SK-N-SH treated with all-trans-retinoic acid at 6 μM for 48 hours (cell line): Measurements from ENCODE around the gene IFNB1.

Source experiments
- ATAC-seq: fragments of 200-7000 bp; cut with Tn5 transposase; 3 replicates; pipeline ENCODE4 v1.9.1; 2020; ENCODE audit warnings: mild to moderate bottlenecking, moderate library complexity
- ARNTL ChIP-seq: fragments of 450-650 bp; formaldehyde crosslinking; IDR thresholded peaks from 2 replicates; pipeline ENCODE4 v1.5.0; 2020; ENCODE audit warnings: low read depth, mild to moderate bottlenecking, moderate library complexity, borderline replicate concordance
- BACH2 ChIP-seq: fragments of 250-450 bp; sonication (Bioruptor Pico); IDR thresholded peaks from 2 replicates; pipeline ENCODE4 v1.9.0; 2021; ENCODE audit warnings: mild to moderate bottlenecking, borderline replicate concordance
- CREB5 ChIP-seq: fragments of 250-450 bp; sonication (Bioruptor Pico); IDR thresholded peaks from 2 replicates; pipeline ENCODE4 v1.5.1; 2020; ENCODE audit warnings: low read depth, mild to moderate bottlenecking, moderate library complexity
- ESRRG ChIP-seq: fragments of 250-450 bp; sonication (Bioruptor Pico); IDR thresholded peaks from 2 replicates; pipeline ENCODE4 v1.6.1; 2021; ENCODE audit warnings: mild to moderate bottlenecking
- ISL1 ChIP-seq: fragments of 250-450 bp; sonication (Bioruptor Pico); IDR thresholded peaks from 2 replicates; pipeline ENCODE4 v2.1.2; 2022; ENCODE audit warnings: mild to moderate bottlenecking, moderate library complexity
- OSR1 ChIP-seq: fragments of 250-450 bp; sonication (Bioruptor Pico); IDR thresholded peaks from 2 replicates; pipeline ENCODE4 v1.8.0; 2022; ENCODE audit warnings: moderate library complexity, mild to moderate bottlenecking, inconsistent platforms
- PATZ1 ChIP-seq: fragments of 250-450 bp; sonication (Bioruptor Pico); IDR thresholded peaks from 2 replicates; pipeline ENCODE4 v1.8.0; 2020; ENCODE audit warnings: mild to moderate bottlenecking, moderate library complexity, borderline replicate concordance
- POU6F1 ChIP-seq: fragments of 250-450 bp; sonication (Bioruptor Pico); IDR thresholded peaks from 2 replicates; pipeline ENCODE4 v1.8.0; 2021; ENCODE audit warnings: low read depth, mild to moderate bottlenecking, moderate library complexity, borderline replicate concordance
- PPARA ChIP-seq: fragments of 250-450 bp; sonication (Bioruptor Pico); IDR thresholded peaks from 2 replicates; pipeline ENCODE4 v1.5.0; 2020; ENCODE audit warnings: mild to moderate bottlenecking, borderline replicate concordance
- RARB ChIP-seq: fragments of 250-450 bp; sonication (Bioruptor Pico); IDR thresholded peaks from 2 replicates; pipeline ENCODE4 v1.8.0; 2021; ENCODE audit warnings: mild to moderate bottlenecking, moderate library complexity
- SNAI2 ChIP-seq: fragments of 250-450 bp; sonication (Bioruptor Pico); IDR thresholded peaks from 2 replicates; pipeline ENCODE4 v1.5.0; 2020; ENCODE audit warnings: mild to moderate bottlenecking, moderate library complexity
- TOX ChIP-seq: fragments of 250-450 bp; sonication (Bioruptor Pico); IDR thresholded peaks from 2 replicates; pipeline ENCODE4 v1.8.0; 2021; ENCODE audit warnings: mild to moderate bottlenecking, moderate library complexity, borderline replicate concordance
- TSHZ2 ChIP-seq: fragments of 250-450 bp; sonication (Bioruptor Pico); IDR thresholded peaks from 2 replicates; pipeline ENCODE4 v1.5.0; 2020; ENCODE audit warnings: mild to moderate bottlenecking, moderate library complexity
- ZC3H10 ChIP-seq: fragments of 250-450 bp; sonication (Bioruptor Pico); IDR thresholded peaks from 2 replicates; pipeline ENCODE4 v1.5.1; 2021; ENCODE audit warnings: mild to moderate bottlenecking, moderate library complexity
- ZFP30 ChIP-seq: fragments of 450-650 bp; formaldehyde crosslinking; IDR thresholded peaks from 2 replicates; pipeline ENCODE4 v1.5.0; 2022; ENCODE audit warnings: mild to moderate bottlenecking, moderate library complexity
- ZNF565 ChIP-seq: fragments of 450-650 bp; formaldehyde crosslinking; conservative IDR thresholded peaks from 2 replicates; pipeline ENCODE4 v1.5.0; 2020; ENCODE audit warnings: low read depth, mild to moderate bottlenecking, moderate library complexity
- ZNF70 ChIP-seq: fragments of 450-650 bp; formaldehyde crosslinking; IDR thresholded peaks from 2 replicates; pipeline ENCODE4 v1.5.0; 2020; ENCODE audit warnings: mild to moderate bottlenecking, moderate library complexity

IFNB1 gene

GRCh38 chr9:21086538-21086937 lies 8.8 kb upstream of the IFNB1 start:
- ATAC-seq: no peak
- no peak for TF ChIP-seq SNAI2
- no peak for TF ChIP-seq TSHZ2 (CRISPR knock-in tag)
- TF ChIP-seq ZNF70 (CRISPR knock-in tag): no peak
- TF ChIP-seq ZC3H10: no peak
- no peak for TF ChIP-seq POU6F1 (CRISPR knock-in tag)
- TF ChIP-seq ZFP30 (CRISPR knock-in tag): no peak
- no peak for TF ChIP-seq OSR1 (CRISPR knock-in tag)
- no peak for TF ChIP-seq ZNF565 (CRISPR knock-in tag)
- no peak for TF ChIP-seq ESRRG
- no peak for TF ChIP-seq CREB5 (CRISPR knock-in tag)
- TF ChIP-seq ARNTL (CRISPR knock-in tag): no peak
- TF ChIP-seq RARB (CRISPR knock-in tag): no peak
- no peak for TF ChIP-seq PATZ1 (CRISPR knock-in tag)

GRCh38 chr9:21085005-21085404 lies 7.3 kb upstream of the IFNB1 start:
- no peak for ATAC-seq
- TF ChIP-seq PATZ1 (CRISPR knock-in tag): no peak
- no peak for TF ChIP-seq PPARA (CRISPR knock-in tag)
- TF ChIP-seq TSHZ2 (CRISPR knock-in tag): no peak
- no peak for TF ChIP-seq ARNTL (CRISPR knock-in tag)
- TF ChIP-seq SNAI2: no peak
- TF ChIP-seq ESRRG: no peak
- TF ChIP-seq ISL1 (CRISPR knock-in tag): no peak
- TF ChIP-seq BACH2 (CRISPR knock-in tag): no peak
- TF ChIP-seq TOX (CRISPR knock-in tag): no peak
- no peak for TF ChIP-seq CREB5 (CRISPR knock-in tag)
